ENCODE data around the gene HMGXB3.

Gene HMGXB3

DNA sequence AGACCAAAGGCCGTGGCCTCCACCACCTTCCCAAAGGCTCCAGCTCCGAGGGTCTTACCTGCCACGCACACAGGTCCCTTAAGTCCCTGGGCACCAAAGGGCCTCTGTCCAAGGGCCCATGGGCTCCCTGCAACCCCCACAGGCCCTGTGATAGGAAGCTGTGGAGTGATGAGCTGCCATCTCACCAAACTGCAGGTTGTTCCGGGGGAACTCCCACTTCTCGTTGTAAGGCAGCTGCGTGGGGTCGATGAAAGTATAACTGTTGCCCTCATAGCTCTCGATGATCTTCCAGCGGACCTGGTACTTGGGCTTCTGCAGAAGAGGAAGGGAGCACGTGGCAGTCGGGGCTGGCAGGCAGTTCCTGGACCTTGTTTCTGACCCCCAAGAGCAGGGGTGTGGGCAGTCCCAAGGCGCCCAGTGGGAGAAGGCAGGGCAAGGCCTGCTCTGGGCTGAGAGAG is 61.0 kb downstream of the HMGXB3 start:
- DNase-seq = peak in 1 of 42 donors; percentile 28
- intact Hi-C loops (cut with DNase I) = no loop called here

GRCh38 chr5:150062216-150062922 is 61.8 kb downstream of the HMGXB3 start:
- peak in 1 of 42 donors; percentile 7 for DNase-seq
- intact Hi-C loops (cut with DNase I) = no loop called here

DNA sequence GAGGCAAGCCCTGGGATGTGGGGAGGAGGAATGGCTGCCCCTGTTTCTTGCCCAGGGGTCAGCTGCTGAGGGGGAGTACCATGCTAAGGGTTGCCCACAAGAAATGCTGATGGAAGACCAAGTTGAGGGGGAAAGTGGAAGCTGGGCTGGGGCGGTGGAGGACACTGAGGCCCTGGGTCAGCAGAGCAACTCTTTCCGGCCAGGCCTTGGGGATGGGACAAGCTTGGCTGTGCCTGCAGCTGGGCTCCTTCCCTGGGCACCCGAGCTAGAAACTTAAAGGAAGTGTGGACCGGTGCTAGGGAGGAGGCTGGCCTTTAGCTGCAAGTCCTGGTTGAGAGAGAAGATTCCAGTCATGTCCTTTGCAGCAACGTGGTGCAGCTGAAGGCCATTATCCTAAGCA is 63.1 kb downstream of the HMGXB3 start:
- intact Hi-C loops (cut with DNase I) = no loop called here
- DNase-seq = no peak

DNA sequence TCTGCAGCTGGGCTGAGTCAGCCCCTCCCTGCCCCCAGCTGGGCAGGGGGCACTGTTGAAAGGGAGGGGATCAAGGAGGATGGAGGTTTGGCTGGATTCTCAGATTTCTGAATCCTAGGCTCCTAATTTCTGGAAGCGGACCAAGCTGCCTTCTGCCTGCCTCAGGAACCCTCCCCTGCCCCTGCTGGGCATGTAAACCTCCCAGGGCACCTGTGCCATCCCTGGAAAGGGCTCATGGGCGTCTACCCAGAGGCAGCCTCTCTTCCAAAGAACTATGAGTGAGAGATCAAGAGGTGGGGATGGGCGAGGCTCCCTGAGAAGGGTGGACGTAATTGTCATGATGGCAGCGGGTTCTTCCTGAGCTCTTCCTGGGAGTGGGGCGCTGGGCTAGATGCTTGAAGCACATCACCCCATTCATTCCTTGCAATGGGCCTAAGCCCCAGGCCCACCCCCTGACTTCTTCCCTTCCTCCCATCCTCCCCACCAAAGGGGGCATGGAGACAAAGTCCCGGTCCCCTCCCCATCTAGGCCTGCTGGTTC is 64.2 kb downstream of the HMGXB3 start:
- intact Hi-C loops (cut with DNase I) = no loop called here
- no peak for DNase-seq

GRCh38 chr5:150065346-150065745 is 64.8 kb downstream of the HMGXB3 start:
- intact Hi-C loops (cut with DNase I) = no loop called here
- DNase-seq = peak in 22 of 42 donors; percentile 28 to 61 (median 44)

- DNase-seq = peak in 1 of 42 donors; percentile 28
- intact Hi-C loops (cut with DNase I) = no loop called here
Observed at GRCh38 chr5:150065886-150066285, 65.3 kb downstream of the HMGXB3 start.

GRCh38 chr5:150066436-150066835 is 65.9 kb downstream of the HMGXB3 start:
- intact Hi-C loops (cut with DNase I) = no loop called here

DNA sequence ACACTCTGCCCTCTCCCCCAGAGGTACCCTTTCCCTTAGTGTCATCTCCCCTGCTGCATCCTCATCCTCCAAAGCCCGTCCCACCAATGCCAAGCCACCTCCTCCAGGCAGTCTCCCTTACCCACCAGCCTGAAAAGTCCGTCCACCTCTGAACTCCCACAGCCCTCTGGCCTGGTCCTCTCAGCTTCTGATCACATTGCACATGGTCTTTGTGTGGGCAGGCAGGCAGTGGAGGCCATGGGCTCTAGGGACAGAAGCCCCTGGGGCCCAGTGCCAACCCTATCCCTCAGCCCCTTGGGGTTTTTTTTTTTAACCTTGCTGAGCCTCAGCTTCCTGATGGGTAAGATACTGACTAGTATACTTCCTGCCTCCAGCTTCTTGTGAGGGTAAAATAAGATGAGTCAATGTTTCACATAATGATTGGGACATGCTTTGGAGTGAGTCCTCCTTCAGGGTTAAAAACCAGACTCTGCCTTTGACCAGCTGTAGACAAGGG is 66.4 kb downstream of the HMGXB3 start:
- intact Hi-C loops (cut with DNase I) = no loop called here
- DNase-seq = peak in 4 of 42 donors; percentile 3 to 21 (median 13)

More at GRCh38 chr5:150066436-150066835, 65.9 kb downstream of the HMGXB3 start:
- DNase-seq = peak in 1 of 42 donors; percentile 10

- peak in 2 of 42 donors; percentile 5 to 15 for DNase-seq
- intact Hi-C loops (cut with DNase I) = no loop called here
Observed at GRCh38 chr5:150067405-150067960, 66.9 kb downstream of the HMGXB3 start.

DNA sequence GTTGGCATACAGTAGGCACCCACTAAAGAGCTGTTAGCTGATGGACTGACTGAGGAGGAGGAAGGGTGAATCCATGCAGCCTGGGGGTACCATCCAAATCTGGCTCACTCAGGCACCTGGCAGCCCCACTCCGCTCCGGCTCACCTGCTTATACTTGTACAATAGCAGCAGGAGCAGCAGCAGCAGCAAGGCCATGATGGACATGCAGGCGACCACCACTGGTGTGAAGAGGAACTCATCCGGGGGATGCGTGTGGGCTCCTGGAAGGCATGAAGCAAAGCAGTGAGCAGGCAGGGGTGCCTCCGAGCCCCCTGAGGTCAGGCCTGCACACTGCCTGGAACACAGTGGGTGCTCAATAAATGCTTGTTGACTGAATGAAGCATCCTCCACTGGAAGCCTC is 67.5 kb downstream of the HMGXB3 start:
- no peak for DNase-seq
- intact Hi-C loops (cut with DNase I) = no loop called here

GRCh38 chr5:150068472-150068871 is 67.9 kb downstream of the HMGXB3 start:
- intact Hi-C loops (cut with DNase I) = no loop called here

GRCh38 chr5:150068961-150069645 is 68.6 kb downstream of the HMGXB3 start:
- intact Hi-C loops (cut with DNase I) = no loop called here
- DNase-seq = peak in 3 of 42 donors; percentile 11 to 28 (median 12)

More at GRCh38 chr5:150068472-150068871, 67.9 kb downstream of the HMGXB3 start:
- DNase-seq = no peak

- peak in 5 of 42 donors; percentile 8 to 36 (median 11) for DNase-seq
- intact Hi-C loops (cut with DNase I) = no loop called here
Observed at GRCh38 chr5:150069672-150070627, 69.4 kb downstream of the HMGXB3 start.

GRCh38 chr5:150070821-150071220 is 70.3 kb downstream of the HMGXB3 start:
- intact Hi-C loops (cut with DNase I) = no loop called here
- peak in 4 of 42 donors; percentile 2 to 12 (median 6) for DNase-seq

- peak in 17 of 42 donors; percentile 3 to 37 (median 13) for DNase-seq
Observed at GRCh38 chr5:150073086-150073625, 72.6 kb downstream of the HMGXB3 start.

GRCh38 chr5:150073677-150074076 is 73.1 kb downstream of the HMGXB3 start:
- intact Hi-C loops (cut with DNase I) = no loop called here
- peak in 4 of 42 donors; percentile 1 to 28 (median 6) for DNase-seq

More at GRCh38 chr5:150073086-150073625, 72.6 kb downstream of the HMGXB3 start:
- intact Hi-C loops (cut with DNase I) = no loop called here

DNA sequence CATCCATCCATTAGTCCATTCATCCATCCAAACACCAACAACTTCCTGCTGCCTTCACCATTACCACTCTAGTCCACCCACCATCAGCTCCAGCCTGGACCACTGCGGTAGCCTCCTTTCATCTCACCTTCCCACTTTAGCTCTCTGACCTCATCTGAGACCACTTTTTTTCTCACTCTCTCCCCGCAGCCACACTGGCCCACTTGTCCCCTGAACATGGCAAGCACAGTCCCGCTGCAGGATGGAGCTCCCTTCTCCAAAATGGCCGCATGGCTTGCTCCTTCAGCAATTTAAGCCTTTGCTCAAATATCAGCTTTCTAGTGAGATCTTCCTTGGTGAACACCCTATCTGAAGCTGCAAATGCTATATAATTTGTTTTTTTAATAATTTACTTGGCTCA is 74.7 kb downstream of the HMGXB3 start:
- peak in 12 of 42 donors; percentile 2 to 38 (median 11) for DNase-seq
- intact Hi-C loops (cut with DNase I) = no loop called here

GRCh38 chr5:150075806-150076205 is 75.3 kb downstream of the HMGXB3 start:
- DNase-seq = peak in 13 of 42 donors; percentile 3 to 41 (median 13)
- intact Hi-C loops (cut with DNase I) = no loop called here
